Measurements from ENCODE around the gene GPR153.
"Not testable (repeated sequence)": the region's sequence is repeated elsewhere in the genome, so short reads cannot be mapped to it uniquely, and the experiment has no call there.

GPR153 gene

GRCh38 chr1:6219641-6220040, 41.3 kb downstream of the GPR153 start:
- H3K4me3 ChIP-seq (ENCODE audit: low read length in 2 of 2); H2BK120ac ChIP-seq (ENCODE audit: low read depth, low read length): not testable (repeated sequence)

GRCh38 chr1:6218375-6219164, 42.3 kb downstream of the GPR153 start:
- Histone ChIP-seq H3K9ac (ENCODE audit: low read depth, low read length, poor library complexity) (peak overlapping the region; percentile 34), H3K4me3 (ENCODE audit: low read length in 2 of 2) (no peak overlapping the region), H3K79me1 (ENCODE audit: low read depth, low read length) (no peaks in the 10 kb centered on the region), H2AFZ (ENCODE audit: low read length) (no peak overlapping the region), H3K9me3 (replicated peaks in 1 of 2; ENCODE audit: control insufficient read depth in 2 of 2, insufficient read depth in 1 of 2, low read depth in 1 of 2, low read length in 2 of 2) (no peaks in the 10 kb centered on the region), H3K4me1 (ENCODE audit: control insufficient read depth in 2 of 2, insufficient read depth in 1 of 2, low read depth in 1 of 2, low read length in 2 of 2) (peaks cover 0 to 3% of the 10 kb centered on the region in 2 donors), H3K14ac (ENCODE audit: low read length) (peak overlapping the region; percentile 78), H3K27ac (replicated peaks; ENCODE audit: low read length) (no peak overlapping the region), H3K4ac (ENCODE audit: low read length) (no peak overlapping the region), H2BK5ac (ENCODE audit: low read length) (no peak overlapping the region), H2BK12ac (ENCODE audit: low read length) (no peak overlapping the region), H4K91ac (ENCODE audit: low read depth, low read length, poor library complexity) (no peak overlapping the region), H3K4me2 (ENCODE audit: insufficient read depth, low read length, poor library complexity, severe bottlenecking) (no peak overlapping the region), H4K8ac (ENCODE audit: low read depth, low read length) (peak overlapping the region; percentile 87), H3K18ac (ENCODE audit: low read length) (peak overlapping the region; percentile 68), H2BK120ac (ENCODE audit: low read depth, low read length) (peak overlapping the region; percentile 16), H3K36me3 (replicated peaks in 1 of 2; ENCODE audit: control insufficient read depth in 2 of 2, insufficient read depth in 2 of 2, low read length in 2 of 2) (peaks cover 10 to 34% of the 10 kb centered on the region in 2 donors), H3K27me3 (ENCODE audit: control insufficient read depth in 3 of 3, insufficient read depth in 3 of 3, low read depth in 1 of 3, low read length in 3 of 3) (no peaks in the 10 kb centered on the region), H2BK15ac (ENCODE audit: low read length) (no peak overlapping the region), H3K23ac (ENCODE audit: low read depth, low read length, poor library complexity) (peak overlapping the region; percentile 34), H2AK5ac (ENCODE audit: low read depth, low read length) (no peak overlapping the region)
- no peak for DNase-seq (ENCODE audit: low spot score)
- no CpG with 5 or more reads among the region's 16 CpGs for WGBS, 2 donors (ENCODE audit: extremely low coverage in 2 of 2, insufficient read length in 2 of 2, insufficient replicate concordance in 1 of 2)

More at GRCh38 chr1:6219641-6220040, 41.3 kb downstream of the GPR153 start:
- peaks cover 18 to 45% of the 10 kb centered on the region in 2 donors for H3K36me3 ChIP-seq (replicated peaks in 1 of 2; ENCODE audit: control insufficient read depth in 2 of 2, insufficient read depth in 2 of 2, low read length in 2 of 2)
- H3K23ac ChIP-seq (ENCODE audit: low read depth, low read length, poor library complexity); H4K8ac ChIP-seq (ENCODE audit: low read depth, low read length); H3K14ac ChIP-seq (ENCODE audit: low read length); H4K91ac ChIP-seq (ENCODE audit: low read depth, low read length, poor library complexity); H3K9ac ChIP-seq (ENCODE audit: low read depth, low read length, poor library complexity); H3K4me1 ChIP-seq (ENCODE audit: control insufficient read depth in 2 of 2, insufficient read depth in 1 of 2, low read depth in 1 of 2, low read length in 2 of 2); H2BK5ac ChIP-seq (ENCODE audit: low read length); H3K9me3 ChIP-seq (replicated peaks in 1 of 2; ENCODE audit: control insufficient read depth in 2 of 2, insufficient read depth in 1 of 2, low read depth in 1 of 2, low read length in 2 of 2); H2AK5ac ChIP-seq (ENCODE audit: low read depth, low read length); H2BK12ac ChIP-seq (ENCODE audit: low read length); H3K4me2 ChIP-seq (ENCODE audit: insufficient read depth, low read length, poor library complexity, severe bottlenecking); H3K18ac ChIP-seq (ENCODE audit: low read length); H2BK15ac ChIP-seq (ENCODE audit: low read length); DNase-seq (ENCODE audit: low spot score); H3K79me1 ChIP-seq (ENCODE audit: low read depth, low read length); H3K27ac ChIP-seq (replicated peaks; ENCODE audit: low read length); H2AFZ ChIP-seq (ENCODE audit: low read length); H3K27me3 ChIP-seq (ENCODE audit: control insufficient read depth in 3 of 3, insufficient read depth in 3 of 3, low read depth in 1 of 3, low read length in 3 of 3); H3K4ac ChIP-seq (ENCODE audit: low read length): not testable (repeated sequence)
- no CpG with 5 or more reads among the region's 11 CpGs for WGBS, 2 donors (ENCODE audit: extremely low coverage in 2 of 2, insufficient read length in 2 of 2, insufficient replicate concordance in 1 of 2)

- H3K23ac ChIP-seq (ENCODE audit: low read depth, low read length, poor library complexity), result peak overlapping the region; percentile 44
- H2AFZ ChIP-seq (ENCODE audit: low read length), result no peak overlapping the region
- no peak overlapping the region for H2BK120ac ChIP-seq (ENCODE audit: low read depth, low read length)
- H4K8ac ChIP-seq (ENCODE audit: low read depth, low read length), result no peak overlapping the region
- no peak overlapping the region for H4K91ac ChIP-seq (ENCODE audit: low read depth, low read length, poor library complexity)
- H2BK12ac ChIP-seq (ENCODE audit: low read length), result no peak overlapping the region
- H3K18ac ChIP-seq (ENCODE audit: low read length), result no peak overlapping the region
- no peak for DNase-seq (ENCODE audit: low spot score)
- no CpG with 5 or more reads among the region's 20 CpGs for WGBS, 2 donors (ENCODE audit: extremely low coverage in 2 of 2, insufficient read length in 2 of 2, insufficient replicate concordance in 1 of 2)
- peak overlapping the region; percentile 43 for H2BK5ac ChIP-seq (ENCODE audit: low read length)
- no peaks in the 10 kb centered on the region for H3K36me3 ChIP-seq (replicated peaks in 1 of 2; ENCODE audit: control insufficient read depth in 2 of 2, insufficient read depth in 2 of 2, low read length in 2 of 2)
- no peak overlapping the region for H3K4me2 ChIP-seq (ENCODE audit: insufficient read depth, low read length, poor library complexity, severe bottlenecking)
- H3K4me1 ChIP-seq (ENCODE audit: control insufficient read depth in 2 of 2, insufficient read depth in 1 of 2, low read depth in 1 of 2, low read length in 2 of 2), result peaks cover 6 to 10% of the 10 kb centered on the region in 2 donors
- H3K4me3 ChIP-seq (ENCODE audit: low read length in 2 of 2), result no peak overlapping the region
- H3K4ac ChIP-seq (ENCODE audit: low read length), result no peak overlapping the region
- H3K9me3 ChIP-seq (replicated peaks in 1 of 2; ENCODE audit: control insufficient read depth in 2 of 2, insufficient read depth in 1 of 2, low read depth in 1 of 2, low read length in 2 of 2), result peaks cover 0 to 2% of the 10 kb centered on the region in 2 donors
- H3K27ac ChIP-seq (replicated peaks; ENCODE audit: low read length), result no peak overlapping the region
- H3K27me3 ChIP-seq (ENCODE audit: control insufficient read depth in 3 of 3, insufficient read depth in 3 of 3, low read depth in 1 of 3, low read length in 3 of 3), result peaks cover 9 to 21% (median 11%) of the 10 kb centered on the region in 3 experiments
- H3K79me1 ChIP-seq (ENCODE audit: low read depth, low read length), result peaks cover 1% of the 10 kb centered on the region
- no peak overlapping the region for H3K14ac ChIP-seq (ENCODE audit: low read length)
- H2BK15ac ChIP-seq (ENCODE audit: low read length), result no peak overlapping the region
- peak overlapping the region; percentile 12 for H3K9ac ChIP-seq (ENCODE audit: low read depth, low read length, poor library complexity)
- H2AK5ac ChIP-seq (ENCODE audit: low read depth, low read length), result peak overlapping the region; percentile 76
These were observed 48.5 kb downstream of the GPR153 start for GRCh38 chr1:6212193-6212959.

- H3K4ac ChIP-seq (ENCODE audit: low read length), result no peak overlapping the region
- H4K91ac ChIP-seq (ENCODE audit: low read depth, low read length, poor library complexity), result no peak overlapping the region
- H4K8ac ChIP-seq (ENCODE audit: low read depth, low read length), result no peak overlapping the region
- no peak overlapping the region for H2BK15ac ChIP-seq (ENCODE audit: low read length)
- no peak overlapping the region for H2AK5ac ChIP-seq (ENCODE audit: low read depth, low read length)
- H3K23ac ChIP-seq (ENCODE audit: low read depth, low read length, poor library complexity), result no peak overlapping the region
- H2BK120ac ChIP-seq (ENCODE audit: low read depth, low read length), result no peak overlapping the region
- H2BK12ac ChIP-seq (ENCODE audit: low read length), result no peak overlapping the region
- H3K9ac ChIP-seq (ENCODE audit: low read depth, low read length, poor library complexity), result no peak overlapping the region
- H3K18ac ChIP-seq (ENCODE audit: low read length), result no peak overlapping the region
- no peak overlapping the region for H3K4me3 ChIP-seq (ENCODE audit: low read length in 2 of 2)
- H3K79me1 ChIP-seq (ENCODE audit: low read depth, low read length), result peaks cover 1% of the 10 kb centered on the region
- H2BK5ac ChIP-seq (ENCODE audit: low read length), result no peak overlapping the region
- no peaks in the 10 kb centered on the region for H3K36me3 ChIP-seq (replicated peaks in 1 of 2; ENCODE audit: control insufficient read depth in 2 of 2, insufficient read depth in 2 of 2, low read length in 2 of 2)
- no peak for DNase-seq (ENCODE audit: low spot score)
- peaks cover 0 to 2% of the 10 kb centered on the region in 2 donors for H3K9me3 ChIP-seq (replicated peaks in 1 of 2; ENCODE audit: control insufficient read depth in 2 of 2, insufficient read depth in 1 of 2, low read depth in 1 of 2, low read length in 2 of 2)
- peaks cover 10 to 28% (median 18%) of the 10 kb centered on the region in 3 experiments for H3K27me3 ChIP-seq (ENCODE audit: control insufficient read depth in 3 of 3, insufficient read depth in 3 of 3, low read depth in 1 of 3, low read length in 3 of 3)
- H3K4me1 ChIP-seq (ENCODE audit: control insufficient read depth in 2 of 2, insufficient read depth in 1 of 2, low read depth in 1 of 2, low read length in 2 of 2), result peaks cover 6 to 12% of the 10 kb centered on the region in 2 donors
- H2AFZ ChIP-seq (ENCODE audit: low read length), result no peak overlapping the region
- no peak overlapping the region for H3K27ac ChIP-seq (replicated peaks; ENCODE audit: low read length)
- no peak overlapping the region for H3K4me2 ChIP-seq (ENCODE audit: insufficient read depth, low read length, poor library complexity, severe bottlenecking)
- H3K14ac ChIP-seq (ENCODE audit: low read length), result no peak overlapping the region
- no CpG with 5 or more reads among the region's 16 CpGs for WGBS, 2 donors (ENCODE audit: extremely low coverage in 2 of 2, insufficient read length in 2 of 2, insufficient replicate concordance in 1 of 2)
These were observed 49.2 kb downstream of the GPR153 start for GRCh38 chr1:6211731-6212130.
